GM12874 (cell line): ENCODE measurements around the gene LEPR.

Source experiments
- CTCF ChIP-seq: IDR thresholded peaks from 2 replicates; pipeline ENCODE4 v1.5.1; 2011; ENCODE audit warnings: low read depth, mild to moderate bottlenecking, control low read depth, low read length, moderate library complexity; ENCODE audit not compliant: insufficient read depth

The LEPR gene

GRCh38 chr1:65440915-65441314 lies 20.4 kb downstream of the LEPR start:
- TF ChIP-seq CTCF = no peak

DNA sequence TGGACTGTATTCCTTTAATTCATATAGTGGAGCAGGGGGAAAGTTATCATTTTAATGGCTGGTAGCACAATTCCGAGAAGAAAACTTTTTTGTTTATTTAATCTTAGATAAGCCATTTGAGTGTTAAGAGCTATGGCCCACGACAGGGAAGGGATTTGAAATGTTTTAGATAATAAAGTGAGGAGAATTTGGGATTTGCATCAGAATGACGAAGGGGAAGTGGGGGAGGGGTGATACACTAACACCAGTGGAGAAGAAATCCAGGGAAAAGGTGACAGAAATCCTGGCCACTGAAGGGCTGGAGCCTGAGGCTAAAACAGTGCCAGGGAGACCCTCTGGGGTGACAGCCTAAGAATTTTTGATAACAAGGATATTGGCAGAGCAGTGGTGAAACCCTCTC lies 21.0 kb downstream of the LEPR start:
- TF ChIP-seq CTCF = no peak

GRCh38 chr1:65442442-65442841 lies 22.0 kb downstream of the LEPR start:
- TF ChIP-seq CTCF = no peak

DNA sequence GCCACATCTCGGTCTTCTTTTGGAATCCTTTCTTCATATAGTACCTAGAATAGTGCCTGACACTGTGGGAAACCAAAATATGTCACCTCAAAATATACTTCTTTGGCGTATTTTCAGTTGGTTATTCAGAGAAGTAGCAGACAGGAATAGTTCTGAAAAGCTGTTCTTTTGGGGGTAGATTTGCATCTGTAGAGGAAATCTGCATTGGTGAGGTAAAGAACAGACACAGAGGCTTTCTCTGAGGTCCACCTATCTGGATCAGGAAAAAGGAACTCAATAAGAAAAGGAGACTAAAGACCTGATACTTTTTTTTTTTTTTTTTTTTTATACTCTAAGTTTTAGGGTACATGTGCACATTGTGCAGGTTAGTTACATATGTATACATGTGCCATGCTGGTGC lies 23.2 kb downstream of the LEPR start:
- no peak for TF ChIP-seq CTCF

DNA sequence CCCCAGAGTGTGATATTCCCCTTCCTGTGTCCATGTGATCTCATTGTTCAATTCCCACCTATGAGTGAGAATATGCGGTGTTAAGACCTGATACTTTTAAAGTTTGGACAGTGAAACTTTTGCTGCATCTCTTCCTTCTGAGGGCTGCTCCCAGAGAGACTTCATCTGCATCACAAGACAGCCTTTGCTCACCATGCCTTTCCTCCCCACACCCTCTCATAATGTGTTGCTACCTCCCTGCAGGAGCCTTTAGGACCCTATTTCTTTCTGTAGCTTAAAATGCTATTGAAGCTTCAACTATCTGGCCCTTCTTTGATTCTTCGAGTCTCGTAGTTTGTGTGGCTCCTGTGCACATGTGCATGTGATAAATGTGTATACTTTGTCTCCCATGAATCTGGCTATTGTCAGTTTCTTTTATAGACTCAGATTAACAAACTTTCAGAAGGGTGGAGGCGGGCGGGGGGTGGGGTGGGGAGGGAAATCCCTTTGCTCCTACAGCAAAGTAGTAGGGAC lies 23.7 kb downstream of the LEPR start:
- TF ChIP-seq CTCF = no peak

DNA sequence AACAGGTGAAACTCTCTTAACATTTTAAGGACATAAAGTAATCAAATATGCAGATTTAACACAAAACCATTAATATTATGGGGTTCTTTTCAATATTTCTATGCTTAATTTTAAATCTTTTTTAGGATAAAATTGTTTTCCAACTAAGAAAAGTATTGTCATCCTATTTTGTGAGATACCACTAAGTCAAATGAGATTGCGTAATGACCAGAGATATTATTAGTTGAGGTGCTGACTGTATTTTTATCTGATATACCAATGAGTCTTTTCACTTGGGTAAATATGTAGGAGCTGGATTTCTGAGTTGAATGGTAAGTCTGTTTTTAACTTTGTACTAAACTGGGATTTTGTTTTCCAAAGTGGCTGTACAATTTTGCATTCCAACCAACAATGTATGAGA lies 25.4 kb downstream of the LEPR start:
- no peak for TF ChIP-seq CTCF

- no peak for TF ChIP-seq CTCF
These were observed 28.9 kb downstream of the LEPR start for GRCh38 chr1:65449214-65449823.

GRCh38 chr1:65456481-65456880 lies 36.0 kb downstream of the LEPR start:
- no peak for TF ChIP-seq CTCF
